Gastroesophageal sphincter (tissue), 3 donors: ENCODE data around the gene CLDN20.

Source experiments
- EP300 ChIP-seq: sonication (generic); formaldehyde crosslinking; IDR thresholded peaks from one replicate; pipeline ENCODE4 v1.6.1; 2017; ENCODE audit warnings: antibody characterized with exemption, mild to moderate bottlenecking
- POLR2A ChIP-seq, 2 donors: fragments of 450-650 bp; IDR thresholded peaks; one replicate each; pipeline ENCODE4 v1.6.1; 2017; ENCODE audit warnings: antibody characterized with exemption in 2 of 2, mild to moderate bottlenecking in 2 of 2, moderate library complexity in 1 of 2
- POLR2AphosphoS5 ChIP-seq: sonication (generic); formaldehyde crosslinking; IDR thresholded peaks from one replicate; pipeline ENCODE4 v1.6.1; 2017; ENCODE audit warnings: antibody characterized with exemption
- TF ChIP-seq, protein P1 (sequence below), 4 experiments: fragments of 200-600 bp in 2 of 4; fragments of 450-650 bp in 2 of 4; sonication (generic) in 1 of 4; IDR thresholded peaks; one replicate each; pipeline ENCODE4 v1.5.1; 2017 to 2019; ENCODE audit warnings: antibody characterized with exemption in 4 of 4, mild to moderate bottlenecking in 2 of 4, moderate library complexity in 2 of 4

DNA sequence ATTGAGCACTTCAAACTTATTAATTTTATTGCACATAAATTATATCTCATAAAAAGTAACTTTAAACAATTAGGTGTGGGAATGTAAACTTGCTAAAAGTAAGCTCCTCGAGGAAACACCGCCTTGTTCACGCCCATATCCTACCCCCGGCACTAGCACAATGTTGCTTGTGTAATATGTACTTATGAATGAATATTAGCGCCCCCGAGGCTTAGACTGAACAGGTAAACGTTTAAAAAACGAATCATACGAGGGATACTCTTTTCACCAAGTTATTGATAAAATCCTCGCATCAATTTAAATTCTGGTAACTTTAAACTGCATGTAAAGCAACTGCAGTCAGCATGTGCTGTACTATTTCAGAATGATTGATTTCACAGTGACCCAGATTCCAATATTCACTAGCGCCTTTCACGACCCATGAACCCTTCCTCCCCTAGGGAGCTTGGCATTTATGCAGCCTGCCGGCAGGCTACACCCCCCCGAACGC is 49.8 kb downstream of the CLDN20 start:
- no peak for TF ChIP-seq POLR2A (IDR thresholded peaks at IDR 0.05)
- no peak for TF ChIP-seq EP300
- TF ChIP-seq, protein P1, sequence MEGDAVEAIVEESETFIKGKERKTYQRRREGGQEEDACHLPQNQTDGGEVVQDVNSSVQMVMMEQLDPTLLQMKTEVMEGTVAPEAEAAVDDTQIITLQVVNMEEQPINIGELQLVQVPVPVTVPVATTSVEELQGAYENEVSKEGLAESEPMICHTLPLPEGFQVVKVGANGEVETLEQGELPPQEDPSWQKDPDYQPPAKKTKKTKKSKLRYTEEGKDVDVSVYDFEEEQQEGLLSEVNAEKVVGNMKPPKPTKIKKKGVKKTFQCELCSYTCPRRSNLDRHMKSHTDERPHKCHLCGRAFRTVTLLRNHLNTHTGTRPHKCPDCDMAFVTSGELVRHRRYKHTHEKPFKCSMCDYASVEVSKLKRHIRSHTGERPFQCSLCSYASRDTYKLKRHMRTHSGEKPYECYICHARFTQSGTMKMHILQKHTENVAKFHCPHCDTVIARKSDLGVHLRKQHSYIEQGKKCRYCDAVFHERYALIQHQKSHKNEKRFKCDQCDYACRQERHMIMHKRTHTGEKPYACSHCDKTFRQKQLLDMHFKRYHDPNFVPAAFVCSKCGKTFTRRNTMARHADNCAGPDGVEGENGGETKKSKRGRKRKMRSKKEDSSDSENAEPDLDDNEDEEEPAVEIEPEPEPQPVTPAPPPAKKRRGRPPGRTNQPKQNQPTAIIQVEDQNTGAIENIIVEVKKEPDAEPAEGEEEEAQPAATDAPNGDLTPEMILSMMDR (IDR thresholded peaks at IDR 0.05): no peak
- no peak for TF ChIP-seq POLR2AphosphoS5
